GM20000 (cell line): ENCODE measurements around the gene NAXD.

ENCODE experiments used
- DNase-seq: peaks from one replicate; pipeline ENCODE4 v3.0.0; 2012; ENCODE audit warnings: low spot score
- TF ChIP-seq, protein P1 (sequence below): IDR thresholded peaks from 2 replicates; pipeline ENCODE4 v1.5.1; 2012; ENCODE audit warnings: mild to moderate bottlenecking, control low read depth; ENCODE audit errors: extremely low read depth, missing control alignments

The NAXD gene

DNA sequence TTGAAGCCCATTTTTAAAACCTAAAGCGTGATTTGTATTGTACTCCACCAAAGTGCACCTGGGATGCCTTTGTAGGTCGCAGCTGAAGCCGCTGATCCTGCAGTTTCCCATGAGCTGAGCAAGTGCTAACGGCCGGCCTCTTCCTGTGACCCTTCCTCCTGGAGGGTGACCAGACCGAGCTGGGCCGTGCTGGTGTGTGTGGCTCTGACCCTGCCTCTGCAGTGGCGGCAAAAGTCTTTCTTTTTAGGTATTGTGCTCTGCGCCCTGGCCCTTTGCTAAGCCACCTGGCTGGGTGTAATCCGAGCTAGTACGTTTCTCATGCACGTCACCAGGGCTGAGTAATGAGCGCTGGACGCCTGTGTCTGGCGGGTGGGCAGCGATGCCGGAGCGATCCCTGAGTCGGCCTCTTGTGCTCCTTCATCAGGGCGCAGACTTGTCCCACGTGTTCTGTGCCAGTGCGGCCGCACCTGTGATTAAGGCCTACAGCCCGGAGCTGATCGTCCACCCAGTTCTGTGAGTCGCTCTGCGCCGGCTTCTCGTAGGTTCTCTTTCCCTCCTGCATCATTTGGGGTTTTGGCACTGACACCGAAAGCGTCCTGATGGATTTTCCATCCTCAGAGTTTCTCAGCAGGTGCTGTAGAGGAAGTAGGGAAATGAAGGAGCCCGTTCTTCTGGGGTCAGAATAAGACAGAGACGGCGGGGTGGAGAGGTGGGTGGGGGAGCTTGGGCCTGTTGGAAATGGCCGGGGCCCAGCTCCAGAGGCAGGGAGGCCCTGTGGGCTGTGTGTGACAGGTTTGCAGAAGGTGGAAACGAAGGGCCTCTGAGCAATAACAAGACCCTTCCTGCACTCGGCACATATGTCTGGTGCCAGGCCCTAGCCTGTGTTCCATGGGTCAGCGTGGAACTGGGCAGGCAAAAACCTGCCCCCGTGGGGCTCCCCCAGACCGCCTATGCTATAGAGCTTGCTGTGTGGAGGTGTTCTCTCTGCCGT is 9.7 kb downstream of the NAXD start:
- DNase-seq = no peak
- TF ChIP-seq, protein P1, sequence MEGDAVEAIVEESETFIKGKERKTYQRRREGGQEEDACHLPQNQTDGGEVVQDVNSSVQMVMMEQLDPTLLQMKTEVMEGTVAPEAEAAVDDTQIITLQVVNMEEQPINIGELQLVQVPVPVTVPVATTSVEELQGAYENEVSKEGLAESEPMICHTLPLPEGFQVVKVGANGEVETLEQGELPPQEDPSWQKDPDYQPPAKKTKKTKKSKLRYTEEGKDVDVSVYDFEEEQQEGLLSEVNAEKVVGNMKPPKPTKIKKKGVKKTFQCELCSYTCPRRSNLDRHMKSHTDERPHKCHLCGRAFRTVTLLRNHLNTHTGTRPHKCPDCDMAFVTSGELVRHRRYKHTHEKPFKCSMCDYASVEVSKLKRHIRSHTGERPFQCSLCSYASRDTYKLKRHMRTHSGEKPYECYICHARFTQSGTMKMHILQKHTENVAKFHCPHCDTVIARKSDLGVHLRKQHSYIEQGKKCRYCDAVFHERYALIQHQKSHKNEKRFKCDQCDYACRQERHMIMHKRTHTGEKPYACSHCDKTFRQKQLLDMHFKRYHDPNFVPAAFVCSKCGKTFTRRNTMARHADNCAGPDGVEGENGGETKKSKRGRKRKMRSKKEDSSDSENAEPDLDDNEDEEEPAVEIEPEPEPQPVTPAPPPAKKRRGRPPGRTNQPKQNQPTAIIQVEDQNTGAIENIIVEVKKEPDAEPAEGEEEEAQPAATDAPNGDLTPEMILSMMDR = no peak

DNA sequence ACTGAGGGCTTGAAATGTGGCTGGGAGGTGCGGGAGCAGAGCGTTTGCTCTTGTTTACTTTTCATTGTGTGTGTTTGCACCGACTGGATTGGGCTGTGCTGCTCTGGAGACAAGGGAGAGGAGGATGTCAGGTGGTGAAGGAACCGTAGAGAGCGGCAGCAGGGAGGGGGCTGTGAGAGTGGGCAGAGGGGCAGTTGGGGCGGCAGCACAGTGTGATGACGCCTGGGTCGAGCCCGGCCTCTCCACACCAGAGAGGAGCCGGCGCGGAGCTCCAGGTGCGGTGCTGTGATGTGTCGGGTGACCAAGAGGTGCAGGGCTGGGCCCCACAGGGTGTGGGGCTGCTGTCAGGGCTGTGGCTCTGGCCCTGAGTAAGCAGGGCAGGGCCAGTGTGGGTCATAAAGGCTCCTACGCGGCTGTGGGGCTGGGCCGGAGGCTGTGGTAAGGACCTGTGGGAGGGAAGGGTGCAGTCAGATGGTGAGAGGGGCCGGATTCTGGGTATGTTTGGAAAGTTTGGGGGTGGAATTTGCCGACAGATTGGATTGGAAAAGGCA is 10.5 kb downstream of the NAXD start:
- TF ChIP-seq, protein P1 = no peak
- DNase-seq = no peak

DNA sequence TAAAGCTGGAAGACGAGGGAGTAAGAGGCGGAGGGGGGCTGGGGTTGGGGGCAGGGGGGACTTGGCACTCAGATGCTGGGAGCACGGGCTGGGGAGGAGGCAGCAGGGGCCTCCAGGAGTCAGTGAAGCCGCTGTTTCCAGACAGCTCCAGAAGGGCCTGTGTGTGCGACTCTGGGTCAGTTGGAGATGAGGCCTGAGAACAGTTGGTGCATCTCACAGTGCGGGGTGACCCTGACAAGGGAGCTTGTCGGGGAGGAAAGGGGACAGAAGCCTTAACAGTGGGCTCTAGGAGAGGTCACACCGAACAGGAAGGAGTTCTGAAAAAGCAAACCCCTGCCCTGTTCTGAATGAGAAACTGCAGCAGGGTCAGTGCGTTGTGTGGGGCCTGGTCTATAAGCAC is 11.2 kb downstream of the NAXD start:
- TF ChIP-seq, protein P1 = no peak
- no peak for DNase-seq

DNA sequence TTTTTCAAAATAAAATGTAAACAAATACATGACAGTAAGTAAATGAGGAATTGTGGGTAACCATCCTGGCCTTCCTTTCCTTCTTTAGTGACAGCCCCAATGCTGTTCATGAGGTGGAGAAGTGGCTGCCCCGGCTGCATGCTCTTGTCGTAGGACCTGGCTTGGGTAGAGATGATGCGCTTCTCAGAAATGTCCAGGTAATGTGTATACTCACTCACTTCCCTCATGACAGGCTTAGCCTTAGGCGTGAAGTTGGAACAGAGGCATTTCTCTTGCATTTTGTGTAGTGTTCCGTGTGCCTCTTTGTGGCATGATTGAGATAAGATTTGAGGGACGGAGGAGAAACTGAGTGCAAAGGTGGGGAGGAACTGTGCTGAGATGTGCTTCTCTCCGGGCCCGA is 12.0 kb downstream of the NAXD start:
- TF ChIP-seq, protein P1 = no peak
- DNase-seq = no peak

DNA sequence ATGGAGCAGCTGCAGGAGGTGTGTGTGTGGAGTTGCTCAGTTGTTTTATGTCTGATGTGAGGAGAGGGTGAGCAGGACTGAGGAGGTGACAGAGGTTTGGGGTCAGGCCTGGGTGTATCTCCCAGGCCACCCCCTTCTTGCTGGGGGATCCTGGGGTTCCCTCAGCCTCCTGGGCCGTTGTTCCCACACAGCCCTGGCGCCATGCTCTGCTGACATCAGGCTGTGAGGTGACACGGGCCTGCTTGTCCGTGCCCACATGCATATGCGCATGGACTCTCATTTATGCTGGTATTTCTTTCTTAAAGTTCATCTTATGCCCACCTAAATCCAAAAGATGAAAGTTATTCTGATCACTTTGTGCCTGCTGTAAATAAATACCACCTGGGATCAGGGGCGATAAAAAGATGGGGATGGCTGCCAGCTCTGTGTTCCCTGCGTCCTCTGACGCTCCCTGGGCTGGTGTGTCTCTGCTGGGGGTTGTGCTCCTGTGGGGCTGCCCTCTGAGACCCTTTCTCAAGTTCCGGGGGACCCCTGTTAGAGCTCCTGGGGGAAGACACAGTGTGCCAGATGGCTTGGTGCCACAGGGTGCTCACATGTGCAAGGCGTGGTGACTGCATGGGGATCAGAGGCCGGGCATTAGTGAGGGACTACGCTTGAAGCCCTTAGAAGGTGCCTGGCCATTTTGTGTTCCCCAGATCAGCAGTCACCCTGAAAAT is 12.6 kb downstream of the NAXD start:
- TF ChIP-seq, protein P1 = no peak
- DNase-seq = no peak

DNA sequence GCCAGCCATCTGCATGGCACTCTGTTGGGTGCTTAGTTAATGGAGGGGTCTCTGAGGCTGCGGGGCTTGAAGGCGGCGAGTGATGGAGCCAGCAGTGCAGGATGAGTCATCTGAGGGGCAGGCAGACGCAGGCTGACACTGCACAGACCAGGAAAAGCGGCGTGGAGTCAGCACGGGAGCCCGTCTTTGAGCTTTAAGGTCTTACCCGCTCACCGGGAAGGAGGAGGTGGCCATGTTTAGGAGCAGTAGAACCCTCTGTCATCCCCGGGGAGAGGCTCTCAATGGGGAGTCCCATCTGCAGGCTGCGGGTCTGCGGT is 13.1 kb downstream of the NAXD start:
- DNase-seq = no peak
- TF ChIP-seq, protein P1 = no peak
